Spleen (tissue), 11 donors: ENCODE results near the gene IQGAP2. TPM values are rescaled to one million over a fixed set of nuclear protein-coding genes. Genes with fewer than 3 reads are reported as not detected.

Experiments used
- DNase-seq: peaks from one replicate; pipeline ENCODE4 v3.0.0-alpha.2; 2020
- H3K27ac ChIP-seq, 8 donors: fragments of 200-600 bp; sonication (generic) in 7 of 8; 1 replicate in 4 of 8; 2 replicates in 4 of 8; pipeline versions ENCODE4 v1.5.0 to v1.8.0; 2016 to 2021; ENCODE audit warnings: inconsistent platforms in 4 of 8, mild to moderate bottlenecking in 4 of 8, moderate library complexity in 1 of 8
- H3K27me3 ChIP-seq, 7 donors: fragments of 200-600 bp; sonication (generic) in 6 of 7; replicated peaks in 1 of 7; 1 replicate in 4 of 7; 2 replicates in 3 of 7; pipeline versions ENCODE4 v1.5.0 to v1.8.0; 2016 to 2021; ENCODE audit warnings: inconsistent platforms in 3 of 7, mild to moderate bottlenecking in 1 of 7
- H3K36me3 ChIP-seq, 6 donors: fragments of 200-600 bp; sonication (generic) in 5 of 6; 1 replicate in 4 of 6; 2 replicates in 2 of 6; pipeline versions ENCODE4 v1.5.0 to v1.8.0; 2016 to 2021; ENCODE audit warnings: inconsistent platforms in 2 of 6
- H3K4me1 ChIP-seq, 6 donors: fragments of 200-600 bp; sonication (generic) in 5 of 6; 1 replicate in 3 of 6; 2 replicates in 3 of 6; pipeline versions ENCODE4 v1.5.0 to v1.8.0; 2016 to 2021; ENCODE audit warnings: inconsistent platforms in 3 of 6
- H3K4me3 ChIP-seq, 8 donors: fragments of 200-600 bp; sonication (generic) in 7 of 8; 1 replicate in 4 of 8; 2 replicates in 4 of 8; pipeline versions ENCODE4 v1.5.0 to v1.8.0; 2016 to 2021; ENCODE audit warnings: inconsistent platforms in 4 of 8, mild to moderate bottlenecking in 4 of 8, moderate library complexity in 2 of 8
- H3K9me3 ChIP-seq, 8 donors: fragments of 200-600 bp; sonication (generic) in 7 of 8; 1 replicate in 4 of 8; 2 replicates in 4 of 8; pipeline versions ENCODE4 v1.5.0 to v1.8.0; 2016 to 2021; ENCODE audit warnings: inconsistent platforms in 4 of 8
- CTCF ChIP-seq, 11 experiments: fragments of 200-600 bp in 7 of 11; fragments of 450-650 bp in 4 of 11; sonication (generic) in 4 of 11; IDR thresholded peaks in 8 of 11; conservative IDR thresholded peaks in 3 of 11; 1 replicate in 7 of 11; 2 replicates in 4 of 11; pipeline versions ENCODE4 v1.4.0 to v1.8.0; 2016 to 2021; ENCODE audit warnings: antibody characterized with exemption in 11 of 11, inconsistent platforms in 4 of 11, mild to moderate bottlenecking in 1 of 11
- POLR2A ChIP-seq, 3 donors: fragments of 450-650 bp; IDR thresholded peaks; one replicate each; pipeline ENCODE4 v1.5.1; 2017; ENCODE audit warnings: antibody characterized with exemption in 3 of 3, mild to moderate bottlenecking in 1 of 3
- POLR2AphosphoS5 ChIP-seq, 3 donors: sonication (generic); formaldehyde crosslinking; IDR thresholded peaks; one replicate each; pipeline ENCODE4 v1.5.1; 2017; ENCODE audit warnings: antibody characterized with exemption in 3 of 3
- WGBS, 5 donors: extraction: QIAGEN DNeasy Blood & Tissue Kit in 3 of 5; methylation state at CpG; one replicate each; pipeline versions ENCODE4 v1.1.5 to v1.1.7; 2013 to 2018; 5-methylcytosine and 5-hydroxymethylcytosine counted together
- intact Hi-C: fragments of 100-400 bp; cut with DNase I; formaldehyde crosslinking; loops from one replicate; pipeline ENCODE4 v1.15.0; 2023; ENCODE audit warnings: low total_unique reads
- polyA plus RNA-seq, 3 donors: library from polyadenylated mRNA; stranded (reverse); fragments of 200-250 nt; gene quantifications; one replicate each; pipeline ENCODE4 v1.2.1, GENCODE V29; 2013
- total RNA-seq, 7 donors: library from RNA; depleted of rRNA in 3 of 7; stranded (reverse); fragments of >200 nt in 3 of 7; fragmentation: NEBNext Ultra II Directional in 4 of 7; extraction: Animal tissue kit (Norgen Biotek cat#: 25700) in 4 of 7; gene quantifications; one replicate each; pipeline versions ENCODE4 v1.1.0 to v1.2.1, GENCODE V29; 2016 to 2021
- donor health status: healthy with polysubstance abuse.
- donor health status: DM: no; HTN: no; CAD: no; lungs with moderate emphysema.
- donor health status: DM: no; HTN: no; CAD: no.
- donor health status: Bipolar disorder and iron deficiency.
- donor health status: healthy.
- donor health status: DM: no; HTN: no; CAD: no.
- donor health status: DM: yes; HTN: yes; CAD: no.

Gene IQGAP2
- total and polyA plus RNA-seq, 10 donors, result 9.3 to 83.6 (median 52.8) TPM

GRCh38 chr5:76422227-76422626 lies 19.1 kb downstream of the IQGAP2 start:
- Histone ChIP-seq H3K9me3 (no peaks in the 10 kb centered on the region), H3K27me3 (no peaks in the 10 kb centered on the region), H3K27ac (no peak overlapping the region), H3K4me1 (peaks cover 0 to 35% (median 6%) of the 10 kb centered on the region in 6 donors), H3K4me3 (no peak overlapping the region), H3K36me3 (no peaks in the 10 kb centered on the region)
- intact Hi-C loops, result no loop called here
- DNase-seq, result no peak
- WGBS, 5 donors, result 76 to 88% (median 85%) methylated on average over 4 of the region's 4 CpGs
- no peak for TF ChIP-seq CTCF (IDR thresholded peaks at IDR 0.05 in 8 of 11, conservative IDR thresholded peaks at IDR 0.05 in 3 of 11)
- TF ChIP-seq POLR2A (IDR thresholded peaks at IDR 0.05), result no peak
- no peak for TF ChIP-seq POLR2AphosphoS5 (IDR thresholded peaks at IDR 0.05)

- intact Hi-C loops, result no loop called here
- Histone ChIP-seq H3K27ac (no peak overlapping the region), H3K4me3 (no peak overlapping the region), H3K36me3 (no peaks in the 10 kb centered on the region), H3K9me3 (no peaks in the 10 kb centered on the region), H3K4me1 (peaks cover 0 to 41% (median 6%) of the 10 kb centered on the region in 6 donors), H3K27me3 (no peaks in the 10 kb centered on the region)
- no peak for TF ChIP-seq CTCF (IDR thresholded peaks at IDR 0.05 in 8 of 11, conservative IDR thresholded peaks at IDR 0.05 in 3 of 11)
- TF ChIP-seq POLR2AphosphoS5 (IDR thresholded peaks at IDR 0.05), result no peak
- no peak for TF ChIP-seq POLR2A (IDR thresholded peaks at IDR 0.05)
- DNase-seq, result no peak
- 92 to 98% (median 95%) methylated on average over 3 of the region's 3 CpGs for WGBS, 5 donors
Measured at GRCh38 chr5:76422742-76423141, 19.7 kb downstream of the IQGAP2 start.

- DNase-seq, result no peak
- 29 to 40% (median 39%) methylated on average over 4 of the region's 4 CpGs for WGBS, 5 donors
- intact Hi-C loops, result no loop called here
- no peaks in the 10 kb centered on the region for H3K36me3 ChIP-seq
- no peak overlapping the region for H3K4me3 ChIP-seq
- H3K4me1 ChIP-seq, result peaks cover 0 to 45% (median 6%) of the 10 kb centered on the region in 6 donors
- no peaks in the 10 kb centered on the region for H3K9me3 ChIP-seq
- H3K27ac ChIP-seq, result no peak overlapping the region
- TF ChIP-seq POLR2A (IDR thresholded peaks at IDR 0.05) (no peak), CTCF (IDR thresholded peaks at IDR 0.05 in 8 of 11, conservative IDR thresholded peaks at IDR 0.05 in 3 of 11) (no peak), POLR2AphosphoS5 (IDR thresholded peaks at IDR 0.05) (no peak)
- no peaks in the 10 kb centered on the region for H3K27me3 ChIP-seq
Measured at GRCh38 chr5:76425146-76425545, 22.1 kb downstream of the IQGAP2 start.

GRCh38 chr5:76425928-76426804 lies 23.1 kb downstream of the IQGAP2 start:
- TF ChIP-seq POLR2A (IDR thresholded peaks at IDR 0.05), result no peak
- no peak for TF ChIP-seq CTCF (IDR thresholded peaks at IDR 0.05 in 8 of 11, conservative IDR thresholded peaks at IDR 0.05 in 3 of 11)
- no peaks in the 10 kb centered on the region for H3K36me3 ChIP-seq
- no peaks in the 10 kb centered on the region for H3K9me3 ChIP-seq
- no peak overlapping the region for H3K4me3 ChIP-seq
- no peak for DNase-seq
- peaks cover 0 to 45% (median 6%) of the 10 kb centered on the region in 6 donors for H3K4me1 ChIP-seq
- intact Hi-C loops, result no loop called here
- no peak overlapping the region for H3K27ac ChIP-seq
- no peaks in the 10 kb centered on the region for H3K27me3 ChIP-seq
- WGBS, 5 donors, result 63 to 77% (median 65%) methylated on average over 12 of the region's 12 CpGs
